Esophagus muscularis mucosa (tissue), 4 donors: ENCODE data around the gene GGT1.
"Not testable (repeated sequence)": the region's sequence is repeated elsewhere in the genome, so short reads cannot be mapped to it uniquely, and the experiment has no call there.

Experiments
- EP300 ChIP-seq: sonication (generic); formaldehyde crosslinking; IDR thresholded peaks from one replicate; pipeline ENCODE4 v1.6.1; 2017; ENCODE audit warnings: antibody characterized with exemption
- POLR2A ChIP-seq: fragments of 450-650 bp; IDR thresholded peaks from one replicate; pipeline ENCODE4 v1.6.1; 2017; ENCODE audit warnings: antibody characterized with exemption, moderate library complexity, mild to moderate bottlenecking, low read depth
- POLR2AphosphoS5 ChIP-seq, 2 donors: sonication (generic); formaldehyde crosslinking; IDR thresholded peaks; one replicate each; pipeline ENCODE4 v1.6.1; 2017; ENCODE audit warnings: antibody characterized with exemption in 2 of 2
- TF ChIP-seq, protein P1 (sequence below), 3 experiments: fragments of 200-600 bp in 2 of 3; fragments of 450-650 bp in 1 of 3; sonication (generic) in 2 of 3; IDR thresholded peaks; one replicate each; pipeline ENCODE4 v1.5.1; 2017 to 2019; ENCODE audit warnings: antibody characterized with exemption in 3 of 3, mild to moderate bottlenecking in 2 of 3, moderate library complexity in 1 of 3

- not testable (repeated sequence) for TF ChIP-seq POLR2A; POLR2AphosphoS5 (IDR thresholded peaks at IDR 0.05); EP300
- TF ChIP-seq, protein P1, sequence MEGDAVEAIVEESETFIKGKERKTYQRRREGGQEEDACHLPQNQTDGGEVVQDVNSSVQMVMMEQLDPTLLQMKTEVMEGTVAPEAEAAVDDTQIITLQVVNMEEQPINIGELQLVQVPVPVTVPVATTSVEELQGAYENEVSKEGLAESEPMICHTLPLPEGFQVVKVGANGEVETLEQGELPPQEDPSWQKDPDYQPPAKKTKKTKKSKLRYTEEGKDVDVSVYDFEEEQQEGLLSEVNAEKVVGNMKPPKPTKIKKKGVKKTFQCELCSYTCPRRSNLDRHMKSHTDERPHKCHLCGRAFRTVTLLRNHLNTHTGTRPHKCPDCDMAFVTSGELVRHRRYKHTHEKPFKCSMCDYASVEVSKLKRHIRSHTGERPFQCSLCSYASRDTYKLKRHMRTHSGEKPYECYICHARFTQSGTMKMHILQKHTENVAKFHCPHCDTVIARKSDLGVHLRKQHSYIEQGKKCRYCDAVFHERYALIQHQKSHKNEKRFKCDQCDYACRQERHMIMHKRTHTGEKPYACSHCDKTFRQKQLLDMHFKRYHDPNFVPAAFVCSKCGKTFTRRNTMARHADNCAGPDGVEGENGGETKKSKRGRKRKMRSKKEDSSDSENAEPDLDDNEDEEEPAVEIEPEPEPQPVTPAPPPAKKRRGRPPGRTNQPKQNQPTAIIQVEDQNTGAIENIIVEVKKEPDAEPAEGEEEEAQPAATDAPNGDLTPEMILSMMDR (IDR thresholded peaks at IDR 0.05): not testable (repeated sequence)
Observed at GRCh38 chr22:24593559-24593835, 9.5 kb upstream of the GGT1 start.
